CD4-positive, alpha-beta T cell treated with Interleukin-12 subunit alpha and Interleukin-12 subunit beta, for 1 hour (primary cell): ENCODE results near the gene FAM78A.

Source experiments
- DNase-seq: peaks from one replicate; pipeline ENCODE4 v3.0.0-alpha.2; 2020

FAM78A gene

GRCh38 chr9:131276094-131276888, at the start of gene FAM78A:
TSS of gene FAM78A (minus strand) at chr9:131276510. CDS start at chr9:131276179, 331 bp downstream.
- DNase-seq: peak; percentile 42

- no peak for DNase-seq
These were observed 48.7 kb upstream of the FAM78A start for GRCh38 chr9:131324736-131325679.

- no peak for DNase-seq
These were observed 47.3 kb upstream of the FAM78A start for GRCh38 chr9:131323629-131324028.

GRCh38 chr9:131320031-131320685, 43.8 kb upstream of the FAM78A start:
- no peak for DNase-seq

GRCh38 chr9:131319486-131319885, 43.2 kb upstream of the FAM78A start:
- no peak for DNase-seq

GRCh38 chr9:131318231-131319085, 42.1 kb upstream of the FAM78A start:
- DNase-seq: no peak

GRCh38 chr9:131312822-131313770, 36.8 kb upstream of the FAM78A start:
- DNase-seq: no peak

GRCh38 chr9:131312246-131312645, 35.9 kb upstream of the FAM78A start:
- no peak for DNase-seq

- peak; percentile 69 for DNase-seq
These were observed 34.7 kb upstream of the FAM78A start for GRCh38 chr9:131310833-131311554.

- DNase-seq: no peak
These were observed 33.4 kb upstream of the FAM78A start for GRCh38 chr9:131309530-131310276.

- DNase-seq: no peak
These were observed 32.7 kb upstream of the FAM78A start for GRCh38 chr9:131308906-131309529.

GRCh38 chr9:131308452-131308851, 32.1 kb upstream of the FAM78A start:
- no peak for DNase-seq

- no peak for DNase-seq
These were observed 31.7 kb upstream of the FAM78A start for GRCh38 chr9:131307974-131308373.

- DNase-seq: no peak
These were observed 30.2 kb upstream of the FAM78A start for GRCh38 chr9:131306397-131307004.

- DNase-seq: no peak
These were observed 28.5 kb upstream of the FAM78A start for GRCh38 chr9:131304676-131305355.

- no peak for DNase-seq
These were observed 27.3 kb upstream of the FAM78A start for GRCh38 chr9:131303381-131304321.
